Subcutaneous adipose tissue (tissue), 4 donors: ENCODE data around the gene PPM1K. TPM values are rescaled to one million over a fixed set of nuclear protein-coding genes. Genes with fewer than 3 reads are reported as not detected.

Experiments used
- total RNA-seq, 4 donors: library from RNA; depleted of rRNA; stranded (reverse); fragments of >200 nt; gene quantifications; one replicate each; pipeline ENCODE4 v1.1.0, GENCODE V29; 2016
- TF ChIP-seq, protein P1 (sequence below): fragments of 450-650 bp; IDR thresholded peaks from one replicate; pipeline ENCODE4 v1.5.1; 2016; ENCODE audit warnings: low read depth, mild to moderate bottlenecking, control low read depth, antibody characterized with exemption, moderate library complexity

The PPM1K gene
- total RNA-seq, 4 donors from 2014 or later, result 10.4 to 19.2 (median 15.0) TPM

DNA sequence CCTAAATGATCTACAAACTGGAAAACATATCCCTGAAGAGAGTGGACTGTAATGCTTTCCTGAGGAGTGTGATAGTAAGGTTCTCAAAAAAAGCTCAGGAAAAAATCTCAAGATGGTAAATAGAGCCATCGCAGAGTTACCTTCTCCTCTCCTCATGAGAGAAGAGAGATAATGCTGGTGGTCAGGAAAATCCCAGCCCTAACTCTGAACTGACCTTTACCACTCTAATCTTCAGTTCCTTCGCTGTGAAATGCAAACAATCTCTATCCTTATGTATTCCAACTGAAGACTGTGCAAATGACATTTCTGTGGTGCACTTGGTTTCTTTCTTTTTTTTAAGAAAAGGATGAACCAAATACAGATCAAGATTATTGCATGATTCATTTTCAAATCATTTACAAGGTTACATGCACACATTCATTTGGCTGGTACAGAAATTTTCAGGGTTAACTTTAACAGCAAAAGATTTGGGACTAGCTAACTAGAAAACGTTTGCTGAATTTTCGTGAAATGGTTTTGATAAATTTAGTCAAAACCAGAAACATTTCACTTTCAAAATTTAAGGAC is 8.3 kb downstream of the PPM1K start:
- TF ChIP-seq, protein P1, sequence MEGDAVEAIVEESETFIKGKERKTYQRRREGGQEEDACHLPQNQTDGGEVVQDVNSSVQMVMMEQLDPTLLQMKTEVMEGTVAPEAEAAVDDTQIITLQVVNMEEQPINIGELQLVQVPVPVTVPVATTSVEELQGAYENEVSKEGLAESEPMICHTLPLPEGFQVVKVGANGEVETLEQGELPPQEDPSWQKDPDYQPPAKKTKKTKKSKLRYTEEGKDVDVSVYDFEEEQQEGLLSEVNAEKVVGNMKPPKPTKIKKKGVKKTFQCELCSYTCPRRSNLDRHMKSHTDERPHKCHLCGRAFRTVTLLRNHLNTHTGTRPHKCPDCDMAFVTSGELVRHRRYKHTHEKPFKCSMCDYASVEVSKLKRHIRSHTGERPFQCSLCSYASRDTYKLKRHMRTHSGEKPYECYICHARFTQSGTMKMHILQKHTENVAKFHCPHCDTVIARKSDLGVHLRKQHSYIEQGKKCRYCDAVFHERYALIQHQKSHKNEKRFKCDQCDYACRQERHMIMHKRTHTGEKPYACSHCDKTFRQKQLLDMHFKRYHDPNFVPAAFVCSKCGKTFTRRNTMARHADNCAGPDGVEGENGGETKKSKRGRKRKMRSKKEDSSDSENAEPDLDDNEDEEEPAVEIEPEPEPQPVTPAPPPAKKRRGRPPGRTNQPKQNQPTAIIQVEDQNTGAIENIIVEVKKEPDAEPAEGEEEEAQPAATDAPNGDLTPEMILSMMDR, result no peak

DNA sequence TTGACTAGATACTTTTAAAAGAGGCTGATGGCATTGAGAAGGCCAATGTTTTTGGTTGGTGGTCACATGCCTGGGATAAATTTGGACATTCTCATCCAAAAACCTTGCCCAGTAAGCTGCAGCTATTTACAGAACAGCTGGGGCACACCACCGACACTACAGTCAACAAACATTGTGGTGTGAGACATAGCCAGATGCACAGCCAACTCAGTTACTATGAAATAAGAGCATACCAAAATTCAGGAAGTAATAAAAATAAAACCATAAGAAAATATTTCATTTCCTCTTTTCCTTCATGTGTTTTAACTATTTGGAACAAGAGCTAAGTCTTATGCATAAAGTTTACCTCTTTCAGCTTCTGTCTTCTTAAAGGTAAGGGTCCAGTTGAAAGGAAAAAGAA is 8.8 kb downstream of the PPM1K start:
- TF ChIP-seq, protein P1, result no peak

DNA sequence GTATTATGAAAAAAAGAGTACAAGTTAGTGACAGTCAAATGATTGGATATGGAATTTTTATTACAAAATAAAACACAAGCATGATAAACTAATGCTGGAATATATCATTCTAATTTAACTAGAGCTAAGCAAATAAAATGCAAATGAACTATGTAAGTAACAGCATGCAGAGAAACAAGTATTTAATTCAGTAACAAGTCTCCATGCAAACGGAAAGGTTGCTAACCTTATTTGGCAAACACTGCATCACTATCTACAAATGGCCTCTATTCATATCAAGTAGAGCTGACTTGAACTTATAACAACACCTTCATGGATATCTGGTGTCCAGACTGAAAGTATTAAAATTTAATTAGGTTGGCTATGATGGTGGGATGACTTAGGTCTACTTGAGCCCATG is 15.4 kb downstream of the PPM1K start:
- TF ChIP-seq, protein P1, result no peak

DNA sequence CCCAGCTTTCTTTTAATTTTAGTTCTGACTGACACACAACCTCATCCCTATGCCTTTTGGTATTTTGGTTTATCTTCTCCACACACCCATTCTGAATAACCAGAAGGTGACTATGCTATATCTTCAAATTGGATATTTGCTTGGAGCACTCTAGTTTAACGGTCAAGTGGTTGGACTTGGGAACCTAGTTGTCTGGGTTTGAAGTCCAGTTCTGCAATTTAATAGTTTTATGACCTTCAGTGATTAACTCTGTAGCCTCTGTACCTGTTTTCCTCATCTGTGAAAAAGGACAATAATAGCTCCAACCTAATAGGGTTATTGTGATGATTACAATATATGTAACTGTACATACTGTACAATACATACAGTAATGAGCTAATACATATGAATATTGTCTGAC is 20.0 kb downstream of the PPM1K start:
- TF ChIP-seq, protein P1, result no peak

DNA sequence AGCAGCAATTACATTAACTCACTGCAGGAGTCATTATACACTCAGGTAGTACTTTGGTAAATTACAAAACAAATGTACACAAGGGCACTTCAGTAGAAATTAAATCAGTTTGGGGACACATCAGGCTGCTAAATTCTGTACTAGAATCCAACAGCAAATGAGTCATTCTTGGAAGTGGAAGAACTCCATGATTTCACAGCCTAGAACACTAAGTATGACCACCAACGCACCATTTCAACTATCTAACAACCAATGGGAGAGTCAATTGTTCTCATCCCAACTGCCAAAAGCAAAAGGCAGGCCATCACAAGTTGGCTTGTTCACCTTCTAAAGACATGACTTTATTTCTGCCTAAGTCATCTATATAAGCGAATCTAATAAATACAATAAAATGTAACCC is 26.6 kb downstream of the PPM1K start:
- TF ChIP-seq, protein P1, result no peak

DNA sequence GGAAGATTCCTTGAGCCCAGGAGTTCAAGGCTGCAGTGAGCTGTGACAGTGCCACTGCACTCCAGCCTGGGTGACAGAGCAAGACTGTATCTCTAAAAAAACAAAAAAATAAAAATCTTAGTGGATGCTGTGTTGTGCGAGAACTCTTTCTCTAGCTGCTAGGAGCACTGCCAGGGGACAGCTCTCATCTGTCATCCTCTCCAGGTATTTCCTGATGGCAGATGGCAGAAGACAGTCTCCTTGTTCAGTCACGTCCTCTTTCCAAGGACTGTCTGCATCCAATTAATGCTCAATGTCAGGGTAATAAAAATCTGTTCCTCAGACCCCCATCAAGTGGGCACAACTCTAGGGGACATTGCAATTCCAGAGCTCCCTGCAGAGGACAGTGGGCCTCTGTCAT is 29.2 kb downstream of the PPM1K start:
- TF ChIP-seq, protein P1, result no peak

DNA sequence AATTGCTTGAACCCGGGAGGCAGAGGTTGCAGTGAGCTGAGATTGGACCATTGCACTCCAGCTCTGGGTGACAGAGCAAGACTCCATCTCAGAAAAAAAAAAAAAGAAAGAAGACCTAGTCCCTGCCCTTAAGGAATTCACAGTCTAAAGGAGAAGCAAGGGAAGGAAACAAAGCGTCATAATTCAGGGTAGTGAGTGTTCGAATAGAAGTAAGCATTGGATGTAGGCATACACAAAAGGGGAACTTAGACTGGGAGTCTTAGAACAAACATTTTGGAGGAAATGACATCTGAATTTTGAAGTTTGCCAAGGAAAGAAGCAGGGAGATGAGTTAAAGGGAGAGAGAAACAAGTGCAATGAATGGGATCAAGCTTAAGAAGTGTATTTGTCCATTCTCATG is 32.4 kb downstream of the PPM1K start:
- TF ChIP-seq, protein P1, result no peak

DNA sequence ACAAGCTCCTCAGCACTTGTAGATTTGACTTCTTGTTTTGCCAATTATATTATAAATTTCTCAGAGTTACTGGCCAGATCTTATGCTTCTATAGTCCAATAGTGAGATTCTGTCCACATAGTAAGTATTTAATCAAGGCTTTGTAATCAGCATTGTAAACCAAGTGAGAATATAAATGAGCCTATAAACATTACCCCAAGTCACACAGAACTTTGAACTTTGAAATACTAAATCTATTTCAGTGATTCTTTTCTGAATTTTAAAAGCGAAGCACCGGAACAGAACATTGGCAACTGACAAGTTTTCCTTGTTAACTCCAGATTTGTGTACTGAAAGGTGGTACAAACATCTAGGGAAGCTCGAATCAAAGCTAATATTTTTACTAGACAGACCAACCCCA is 37.2 kb downstream of the PPM1K start:
- TF ChIP-seq, protein P1, result no peak
